ENCODE measurements around the gene SLC27A1.

DNA sequence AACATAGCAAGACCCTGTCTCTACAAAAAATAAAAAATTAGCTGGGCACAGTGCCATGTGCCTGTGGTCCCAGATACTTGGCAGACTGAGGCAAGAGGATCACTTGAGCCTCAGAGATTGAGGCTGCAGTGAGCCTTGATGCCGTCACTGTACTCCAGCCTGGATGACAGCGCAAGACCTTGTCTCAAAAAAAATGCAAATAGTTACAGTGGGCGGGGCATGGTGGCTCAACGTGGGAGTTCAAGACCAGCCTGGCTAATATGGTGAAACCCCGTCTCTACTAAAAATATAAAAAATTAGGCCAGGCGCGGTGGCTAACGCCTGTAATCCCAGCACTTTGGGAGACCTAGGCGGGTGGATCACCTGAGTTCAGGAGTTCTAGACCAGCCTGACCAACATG is 49.6 kb downstream of the SLC27A1 start:
- TF ChIP-seq, protein P1, sequence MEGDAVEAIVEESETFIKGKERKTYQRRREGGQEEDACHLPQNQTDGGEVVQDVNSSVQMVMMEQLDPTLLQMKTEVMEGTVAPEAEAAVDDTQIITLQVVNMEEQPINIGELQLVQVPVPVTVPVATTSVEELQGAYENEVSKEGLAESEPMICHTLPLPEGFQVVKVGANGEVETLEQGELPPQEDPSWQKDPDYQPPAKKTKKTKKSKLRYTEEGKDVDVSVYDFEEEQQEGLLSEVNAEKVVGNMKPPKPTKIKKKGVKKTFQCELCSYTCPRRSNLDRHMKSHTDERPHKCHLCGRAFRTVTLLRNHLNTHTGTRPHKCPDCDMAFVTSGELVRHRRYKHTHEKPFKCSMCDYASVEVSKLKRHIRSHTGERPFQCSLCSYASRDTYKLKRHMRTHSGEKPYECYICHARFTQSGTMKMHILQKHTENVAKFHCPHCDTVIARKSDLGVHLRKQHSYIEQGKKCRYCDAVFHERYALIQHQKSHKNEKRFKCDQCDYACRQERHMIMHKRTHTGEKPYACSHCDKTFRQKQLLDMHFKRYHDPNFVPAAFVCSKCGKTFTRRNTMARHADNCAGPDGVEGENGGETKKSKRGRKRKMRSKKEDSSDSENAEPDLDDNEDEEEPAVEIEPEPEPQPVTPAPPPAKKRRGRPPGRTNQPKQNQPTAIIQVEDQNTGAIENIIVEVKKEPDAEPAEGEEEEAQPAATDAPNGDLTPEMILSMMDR (IDR thresholded peaks at IDR 0.05), result no peak
- no peak for TF ChIP-seq POLR2AphosphoS5 (IDR thresholded peaks at IDR 0.05; ENCODE audit: insufficient read depth in 1 of 2, low read depth in 1 of 2)
- TF ChIP-seq POLR2A (IDR thresholded peaks at IDR 0.05), result no peak

Data from vagina (tissue), 2 donors.